ENCODE results near the gene LBR.

GRCh38 chr1:225360119-225360518 is 67.7 kb downstream of the LBR start:
- TF ChIP-seq CTCF (IDR thresholded peaks at IDR 0.05) = no peak
- no peak for TF ChIP-seq POLR2A (IDR thresholded peaks at IDR 0.05)

Measured in adrenal gland (tissue), 5 donors.